PC-9 (cell line): ENCODE results near the gene CNTLN.

ENCODE experiments used
- EZH2 ChIP-seq: fragments of 200-600 bp; sonication (generic); IDR thresholded peaks from 2 replicates; pipeline ENCODE4 v1.8.0; 2017; ENCODE audit warnings: antibody characterized with exemption, low read depth
- TF ChIP-seq, protein P1 (sequence below): fragments of 200-600 bp; sonication (generic); conservative IDR thresholded peaks from 2 replicates; pipeline ENCODE4 v1.6.1; 2017; ENCODE audit warnings: mixed run types, antibody characterized with exemption, mild to moderate bottlenecking, moderate library complexity

DNA sequence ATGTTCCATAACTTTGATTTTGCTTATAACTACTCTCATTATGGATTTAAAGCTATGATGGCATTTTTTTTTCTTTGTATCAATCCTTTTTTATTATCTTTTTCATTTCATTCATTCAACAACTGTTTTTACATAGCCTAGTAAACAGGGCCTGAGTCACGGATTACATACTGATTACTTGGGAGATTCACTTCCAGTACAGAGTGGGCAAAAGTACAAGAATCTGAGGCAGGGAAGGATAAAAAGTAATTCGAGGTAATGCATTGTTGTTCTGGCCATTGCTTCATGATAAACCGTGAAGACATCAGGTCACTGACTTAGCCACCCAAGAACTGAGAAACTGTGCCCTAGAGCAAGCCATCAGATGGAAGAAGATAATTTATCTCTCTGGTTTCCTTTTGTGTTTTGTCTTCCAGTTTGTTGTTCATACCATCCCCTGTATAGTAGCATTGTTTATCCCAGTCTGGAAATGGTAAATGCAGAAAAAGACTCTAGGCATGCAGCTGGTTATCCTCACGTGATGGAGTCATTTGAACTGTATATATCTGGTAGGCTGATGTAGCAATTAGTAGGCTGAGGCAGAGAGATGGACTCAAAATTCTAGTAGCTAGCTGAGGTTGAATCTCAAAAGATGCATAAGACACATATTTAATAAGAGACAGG lies 145.6 kb downstream of the CNTLN start:
- TF ChIP-seq, protein P1, sequence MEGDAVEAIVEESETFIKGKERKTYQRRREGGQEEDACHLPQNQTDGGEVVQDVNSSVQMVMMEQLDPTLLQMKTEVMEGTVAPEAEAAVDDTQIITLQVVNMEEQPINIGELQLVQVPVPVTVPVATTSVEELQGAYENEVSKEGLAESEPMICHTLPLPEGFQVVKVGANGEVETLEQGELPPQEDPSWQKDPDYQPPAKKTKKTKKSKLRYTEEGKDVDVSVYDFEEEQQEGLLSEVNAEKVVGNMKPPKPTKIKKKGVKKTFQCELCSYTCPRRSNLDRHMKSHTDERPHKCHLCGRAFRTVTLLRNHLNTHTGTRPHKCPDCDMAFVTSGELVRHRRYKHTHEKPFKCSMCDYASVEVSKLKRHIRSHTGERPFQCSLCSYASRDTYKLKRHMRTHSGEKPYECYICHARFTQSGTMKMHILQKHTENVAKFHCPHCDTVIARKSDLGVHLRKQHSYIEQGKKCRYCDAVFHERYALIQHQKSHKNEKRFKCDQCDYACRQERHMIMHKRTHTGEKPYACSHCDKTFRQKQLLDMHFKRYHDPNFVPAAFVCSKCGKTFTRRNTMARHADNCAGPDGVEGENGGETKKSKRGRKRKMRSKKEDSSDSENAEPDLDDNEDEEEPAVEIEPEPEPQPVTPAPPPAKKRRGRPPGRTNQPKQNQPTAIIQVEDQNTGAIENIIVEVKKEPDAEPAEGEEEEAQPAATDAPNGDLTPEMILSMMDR: no peak
- no peak for TF ChIP-seq EZH2
